NT2/D1 (cell line): ENCODE measurements around the gene GNA15.

Experiments used
- YY1 ChIP-seq: IDR thresholded peaks from 2 replicates; pipeline ENCODE4 v1.6.1; 2011; ENCODE audit not compliant: insufficient read length, insufficient read depth
- ZNF274 ChIP-seq: IDR thresholded peaks from 2 replicates; pipeline ENCODE4 v1.6.1; 2011; ENCODE audit warnings: mild to moderate bottlenecking, low read depth, low read length

GRCh38 chr19:3201911-3202310, 66.1 kb downstream of the GNA15 start:
- TF ChIP-seq YY1: no peak
- TF ChIP-seq ZNF274: no peak
